ENCODE data around the gene MTRR.

MTRR gene

DNA sequence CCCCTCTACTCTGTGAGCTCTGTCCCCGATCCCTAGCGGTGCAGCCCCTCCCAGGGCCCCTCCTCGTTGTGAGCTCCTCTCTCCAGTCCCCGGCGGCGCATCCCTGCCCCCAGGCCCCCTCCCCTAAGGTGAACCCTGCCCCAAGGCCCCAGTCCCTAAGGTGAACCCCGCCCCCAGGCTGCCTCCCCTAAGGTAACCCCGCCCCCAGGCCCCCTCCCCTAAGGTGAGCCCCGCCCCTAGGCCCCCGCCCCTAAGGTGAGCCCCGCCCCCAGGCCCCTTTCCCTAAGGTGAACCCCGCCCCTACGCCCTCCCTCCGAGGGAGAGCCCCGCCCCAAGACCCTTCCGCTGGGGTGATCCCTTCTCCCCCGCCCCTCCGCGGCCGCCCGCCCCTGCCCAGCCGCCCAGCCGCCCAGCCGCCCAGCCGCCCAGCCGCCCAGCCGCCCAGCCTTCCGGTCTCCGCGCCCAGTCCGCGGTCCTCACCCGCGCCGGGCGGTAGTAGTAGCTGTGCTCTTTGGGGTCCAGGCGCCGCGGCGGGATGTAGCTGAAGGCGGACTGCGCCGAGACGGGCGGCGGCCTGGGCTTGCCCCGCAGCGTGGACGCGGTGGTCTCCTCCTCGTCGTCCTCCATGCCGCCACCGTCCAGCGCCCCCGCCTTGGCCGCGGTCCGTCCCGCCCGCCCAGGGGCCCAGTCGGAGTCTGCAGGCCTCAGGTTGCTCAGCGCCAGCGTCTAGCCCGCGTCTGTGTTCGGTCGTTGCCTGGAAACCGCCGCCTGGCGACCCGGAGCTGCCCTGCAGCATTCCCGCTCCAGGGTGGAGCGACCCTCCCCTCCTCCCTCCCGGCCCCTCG lies 18.3 kb upstream of the MTRR start, which contains the start of gene CFAP90:
CFAP90 (minus strand) TSS at position 739 of the 845 bp plus-strand sequence; CDS start at position 627, 112 bp downstream.
- Histone ChIP-seq H3K9ac (ENCODE audit: low read length) (no peak within 1 kb of the TSS), H4K20me1 (ENCODE audit: insufficient read depth, low read length) (no peaks in the 10 kb centered on the region), H3K4me1 (ENCODE audit: low read length) (no peaks in the 10 kb centered on the region), H3K36me3 (replicated peaks; ENCODE audit: low read depth, low read length) (no peaks in the 10 kb centered on the region), H3K27ac (ENCODE audit: low read length) (no peak within 1 kb of the TSS), H2AFZ (ENCODE audit: low read depth, low read length) (no peak within 1 kb of the TSS), H3K4me2 (ENCODE audit: low read length) (no peak within 1 kb of the TSS), H3K9me3 (ENCODE audit: insufficient read depth, low read length) (no peaks in the 10 kb centered on the region), H3K27me3 (ENCODE audit: low read depth, low read length) (no peaks in the 10 kb centered on the region), H3K4me3 (ENCODE audit: low read length) (no peak within 1 kb of the TSS), H3K79me2 (ENCODE audit: low read length) (no peaks in the 10 kb centered on the region)
- TF ChIP-seq EZH2phosphoT487 (IDR thresholded peaks at IDR 0.05; ENCODE audit: low read depth), result no peak

DNA sequence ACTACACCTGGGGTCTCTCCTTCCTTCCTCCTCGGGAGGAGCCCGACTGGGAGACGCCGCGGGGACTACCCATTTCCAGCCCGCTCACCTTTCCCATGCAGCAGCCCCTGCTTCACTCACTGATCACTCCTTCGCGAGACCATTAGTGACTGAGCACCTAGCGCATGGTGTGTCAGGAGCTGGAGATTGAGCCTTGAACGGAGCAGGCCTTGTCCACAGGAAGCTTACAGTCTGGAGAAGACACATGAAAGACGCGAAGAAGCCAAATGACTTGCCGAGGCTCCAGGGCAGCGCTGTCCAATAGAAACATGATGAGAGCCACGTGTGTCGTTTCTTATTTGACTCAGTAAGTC lies 17.7 kb upstream of the MTRR start:
- no peak overlapping the region for H3K27ac ChIP-seq (ENCODE audit: low read length)
- no peaks in the 10 kb centered on the region for H3K79me2 ChIP-seq (ENCODE audit: low read length)
- no peaks in the 10 kb centered on the region for H4K20me1 ChIP-seq (ENCODE audit: insufficient read depth, low read length)
- H3K9me3 ChIP-seq (ENCODE audit: insufficient read depth, low read length), result no peaks in the 10 kb centered on the region
- no peaks in the 10 kb centered on the region for H3K36me3 ChIP-seq (replicated peaks; ENCODE audit: low read depth, low read length)
- H3K9ac ChIP-seq (ENCODE audit: low read length), result no peak overlapping the region
- H3K4me1 ChIP-seq (ENCODE audit: low read length), result no peaks in the 10 kb centered on the region
- TF ChIP-seq, protein P1, sequence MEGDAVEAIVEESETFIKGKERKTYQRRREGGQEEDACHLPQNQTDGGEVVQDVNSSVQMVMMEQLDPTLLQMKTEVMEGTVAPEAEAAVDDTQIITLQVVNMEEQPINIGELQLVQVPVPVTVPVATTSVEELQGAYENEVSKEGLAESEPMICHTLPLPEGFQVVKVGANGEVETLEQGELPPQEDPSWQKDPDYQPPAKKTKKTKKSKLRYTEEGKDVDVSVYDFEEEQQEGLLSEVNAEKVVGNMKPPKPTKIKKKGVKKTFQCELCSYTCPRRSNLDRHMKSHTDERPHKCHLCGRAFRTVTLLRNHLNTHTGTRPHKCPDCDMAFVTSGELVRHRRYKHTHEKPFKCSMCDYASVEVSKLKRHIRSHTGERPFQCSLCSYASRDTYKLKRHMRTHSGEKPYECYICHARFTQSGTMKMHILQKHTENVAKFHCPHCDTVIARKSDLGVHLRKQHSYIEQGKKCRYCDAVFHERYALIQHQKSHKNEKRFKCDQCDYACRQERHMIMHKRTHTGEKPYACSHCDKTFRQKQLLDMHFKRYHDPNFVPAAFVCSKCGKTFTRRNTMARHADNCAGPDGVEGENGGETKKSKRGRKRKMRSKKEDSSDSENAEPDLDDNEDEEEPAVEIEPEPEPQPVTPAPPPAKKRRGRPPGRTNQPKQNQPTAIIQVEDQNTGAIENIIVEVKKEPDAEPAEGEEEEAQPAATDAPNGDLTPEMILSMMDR (IDR thresholded peaks at IDR 0.05; ENCODE audit: low read depth, low read length), result no peak
- TF ChIP-seq EZH2phosphoT487 (IDR thresholded peaks at IDR 0.05; ENCODE audit: low read depth), result no peak
- no peaks in the 10 kb centered on the region for H3K27me3 ChIP-seq (ENCODE audit: low read depth, low read length)
- no peak overlapping the region for H3K4me2 ChIP-seq (ENCODE audit: low read length)
- H3K4me3 ChIP-seq (ENCODE audit: low read length), result no peak overlapping the region
- no peak overlapping the region for H2AFZ ChIP-seq (ENCODE audit: low read depth, low read length)

DNA sequence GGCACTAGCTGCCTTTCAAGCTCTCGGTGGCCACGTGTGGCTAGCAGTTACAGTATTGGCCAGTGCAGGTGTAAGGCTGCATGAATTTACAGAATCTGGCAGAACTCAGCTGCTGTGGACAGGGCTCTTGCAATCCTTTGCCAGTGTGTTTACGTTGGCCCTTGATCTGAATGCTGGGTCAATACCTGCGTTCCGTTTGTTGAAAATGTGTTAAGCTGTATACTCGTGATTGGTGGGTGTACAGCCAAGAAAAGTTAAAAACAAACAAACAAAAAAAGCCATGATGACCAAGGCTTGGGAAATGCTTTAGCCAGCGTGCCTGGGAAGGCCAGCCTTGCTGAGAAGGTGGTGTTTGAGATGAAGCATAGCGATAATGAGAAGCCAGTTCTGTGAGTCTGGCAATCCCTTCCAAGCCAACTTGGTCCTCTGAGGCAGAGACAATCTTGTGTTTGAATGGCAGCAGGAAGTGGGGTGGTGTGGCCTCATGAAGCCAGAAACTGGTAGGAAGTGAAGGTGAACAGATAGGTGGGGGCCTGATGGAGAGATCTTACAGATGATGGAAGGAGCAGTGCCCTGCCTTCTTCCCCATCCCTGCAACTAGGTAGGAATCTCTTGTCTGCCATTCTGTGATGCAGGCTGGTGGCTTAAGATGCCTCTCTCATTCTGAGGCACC lies 17.2 kb upstream of the MTRR start:
- H3K9me3 ChIP-seq (ENCODE audit: insufficient read depth, low read length), result no peaks in the 10 kb centered on the region
- H4K20me1 ChIP-seq (ENCODE audit: insufficient read depth, low read length), result no peaks in the 10 kb centered on the region
- no peaks in the 10 kb centered on the region for H3K79me2 ChIP-seq (ENCODE audit: low read length)
- no peaks in the 10 kb centered on the region for H3K4me1 ChIP-seq (ENCODE audit: low read length)
- H3K9ac ChIP-seq (ENCODE audit: low read length), result no peak overlapping the region
- no peak overlapping the region for H3K27ac ChIP-seq (ENCODE audit: low read length)
- TF ChIP-seq, protein P1 (IDR thresholded peaks at IDR 0.05; ENCODE audit: low read depth, low read length), result no peak
- TF ChIP-seq EZH2phosphoT487 (IDR thresholded peaks at IDR 0.05; ENCODE audit: low read depth), result no peak
- no peak overlapping the region for H3K4me2 ChIP-seq (ENCODE audit: low read length)
- no peak overlapping the region for H3K4me3 ChIP-seq (ENCODE audit: low read length)
- no peak overlapping the region for H2AFZ ChIP-seq (ENCODE audit: low read depth, low read length)
- no peaks in the 10 kb centered on the region for H3K27me3 ChIP-seq (ENCODE audit: low read depth, low read length)
- no peaks in the 10 kb centered on the region for H3K36me3 ChIP-seq (replicated peaks; ENCODE audit: low read depth, low read length)

DNA sequence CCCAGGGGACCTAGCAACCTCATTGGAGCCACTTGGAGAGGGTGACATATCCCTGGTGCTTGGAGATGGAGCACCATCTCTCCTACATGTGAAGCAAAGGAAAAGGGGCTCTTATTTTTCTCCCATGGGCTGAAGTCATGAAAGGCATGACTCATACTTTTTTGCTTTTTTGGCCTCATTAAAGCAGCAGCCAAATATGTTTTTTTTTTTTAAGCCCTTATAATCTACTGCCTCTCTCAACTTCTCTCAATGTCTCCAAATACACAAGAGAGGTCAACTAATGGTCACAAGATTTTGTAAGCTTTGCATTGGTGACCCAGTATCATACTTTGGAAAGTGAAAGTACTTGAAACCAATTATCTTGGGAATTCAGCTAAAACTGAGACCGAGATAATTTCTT lies 16.4 kb upstream of the MTRR start:
- no peaks in the 10 kb centered on the region for H3K36me3 ChIP-seq (replicated peaks; ENCODE audit: low read depth, low read length)
- H4K20me1 ChIP-seq (ENCODE audit: insufficient read depth, low read length), result no peaks in the 10 kb centered on the region
- H3K4me3 ChIP-seq (ENCODE audit: low read length), result no peak overlapping the region
- H3K27ac ChIP-seq (ENCODE audit: low read length), result no peak overlapping the region
- no peaks in the 10 kb centered on the region for H3K4me1 ChIP-seq (ENCODE audit: low read length)
- H3K4me2 ChIP-seq (ENCODE audit: low read length), result no peak overlapping the region
- H3K9me3 ChIP-seq (ENCODE audit: insufficient read depth, low read length), result no peaks in the 10 kb centered on the region
- H2AFZ ChIP-seq (ENCODE audit: low read depth, low read length), result no peak overlapping the region
- H3K9ac ChIP-seq (ENCODE audit: low read length), result no peak overlapping the region
- TF ChIP-seq, protein P1 (IDR thresholded peaks at IDR 0.05; ENCODE audit: low read depth, low read length), result no peak
- TF ChIP-seq EZH2phosphoT487 (IDR thresholded peaks at IDR 0.05; ENCODE audit: low read depth), result no peak
- H3K27me3 ChIP-seq (ENCODE audit: low read depth, low read length), result no peaks in the 10 kb centered on the region
- H3K79me2 ChIP-seq (ENCODE audit: low read length), result no peaks in the 10 kb centered on the region

Data from OCI-LY3 (cell line).